ENCODE results near the gene DDR1.
A peak's percentile ranks its signal among the peaks of the same experiment; 100 is the strongest.

Gene DDR1

GRCh38 chr6:30940361-30940986, 56.2 kb downstream of the DDR1 start, which contains the start of gene MUCL3:
Gene MUCL3, plus strand, starts transcription at chr6:30940973. Its CDS starts 27 bp downstream, at chr6:30941000.
- Histone ChIP-seq H3K27me3 (ENCODE audit: insufficient read depth, poor library complexity, severe bottlenecking) (no peaks in the 10 kb centered on the region), H3K36me3 (ENCODE audit: low read depth) (no peaks in the 10 kb centered on the region), H3K4me1 (ENCODE audit: insufficient read depth, poor library complexity, severe bottlenecking) (peaks cover 8% of the 10 kb centered on the region), H3K9me3 (ENCODE audit: severe bottlenecking) (no peaks in the 10 kb centered on the region), H3K4me3 (ENCODE audit: severe bottlenecking) (no peak within 1 kb of the TSS), H3K27ac (ENCODE audit: poor library complexity, severe bottlenecking) (no peak within 1 kb of the TSS)
- ATAC-seq (ENCODE audit: low read depth) (no peak), DNase-seq (ENCODE audit: low spot score) (no peak)
- TF ChIP-seq, protein P1, sequence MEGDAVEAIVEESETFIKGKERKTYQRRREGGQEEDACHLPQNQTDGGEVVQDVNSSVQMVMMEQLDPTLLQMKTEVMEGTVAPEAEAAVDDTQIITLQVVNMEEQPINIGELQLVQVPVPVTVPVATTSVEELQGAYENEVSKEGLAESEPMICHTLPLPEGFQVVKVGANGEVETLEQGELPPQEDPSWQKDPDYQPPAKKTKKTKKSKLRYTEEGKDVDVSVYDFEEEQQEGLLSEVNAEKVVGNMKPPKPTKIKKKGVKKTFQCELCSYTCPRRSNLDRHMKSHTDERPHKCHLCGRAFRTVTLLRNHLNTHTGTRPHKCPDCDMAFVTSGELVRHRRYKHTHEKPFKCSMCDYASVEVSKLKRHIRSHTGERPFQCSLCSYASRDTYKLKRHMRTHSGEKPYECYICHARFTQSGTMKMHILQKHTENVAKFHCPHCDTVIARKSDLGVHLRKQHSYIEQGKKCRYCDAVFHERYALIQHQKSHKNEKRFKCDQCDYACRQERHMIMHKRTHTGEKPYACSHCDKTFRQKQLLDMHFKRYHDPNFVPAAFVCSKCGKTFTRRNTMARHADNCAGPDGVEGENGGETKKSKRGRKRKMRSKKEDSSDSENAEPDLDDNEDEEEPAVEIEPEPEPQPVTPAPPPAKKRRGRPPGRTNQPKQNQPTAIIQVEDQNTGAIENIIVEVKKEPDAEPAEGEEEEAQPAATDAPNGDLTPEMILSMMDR (IDR thresholded peaks at IDR 0.05; ENCODE audit: poor library complexity, severe bottlenecking) = no peak

DNA sequence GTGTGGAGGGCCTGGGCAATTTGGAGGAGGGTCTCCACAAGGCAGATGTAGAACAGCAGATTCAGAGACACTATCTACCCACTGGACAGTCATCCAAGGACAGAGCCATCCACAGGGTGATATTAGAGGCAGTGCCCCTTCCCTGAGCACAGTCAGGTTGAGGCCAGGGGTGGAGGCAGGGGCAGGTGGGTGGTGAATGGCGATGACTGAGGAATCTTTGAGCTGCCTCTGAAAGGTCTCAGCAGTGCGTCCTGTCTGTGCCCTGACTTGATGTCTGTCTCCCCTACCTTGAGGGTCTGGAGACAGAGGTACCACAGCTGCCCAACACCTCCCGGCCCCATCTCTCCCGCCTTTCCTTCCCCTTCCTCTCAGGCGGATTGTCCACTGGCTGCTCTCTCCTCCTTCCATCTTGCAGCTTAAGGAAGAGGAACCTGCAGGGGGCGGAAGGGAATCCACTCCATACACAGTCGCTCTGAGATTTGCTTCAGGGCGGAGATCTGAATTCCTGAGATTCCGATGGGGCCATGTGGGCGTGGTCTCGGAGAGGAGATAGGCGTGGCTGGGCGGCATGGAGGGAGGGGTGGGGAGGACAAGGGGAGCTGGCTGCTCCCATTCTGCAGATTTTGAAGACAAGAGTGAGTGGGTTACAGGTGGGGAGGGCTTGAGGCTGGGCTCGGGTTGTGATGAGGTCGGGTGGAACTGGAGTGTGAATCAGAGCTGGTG, 58.2 kb downstream of the DDR1 start:
- peak; percentile 88 for DNase-seq (ENCODE audit: low spot score)
- TF ChIP-seq, protein P1 (IDR thresholded peaks at IDR 0.05; ENCODE audit: poor library complexity, severe bottlenecking) = peak; percentile 54
- no peaks in the 10 kb centered on the region for H3K9me3 ChIP-seq (ENCODE audit: severe bottlenecking)
- H3K4me3 ChIP-seq (ENCODE audit: severe bottlenecking) = no peak overlapping the region
- peaks cover 8% of the 10 kb centered on the region for H3K4me1 ChIP-seq (ENCODE audit: insufficient read depth, poor library complexity, severe bottlenecking)
- no peak overlapping the region for H3K27ac ChIP-seq (ENCODE audit: poor library complexity, severe bottlenecking)
- H3K36me3 ChIP-seq (ENCODE audit: low read depth) = no peaks in the 10 kb centered on the region
- no peaks in the 10 kb centered on the region for H3K27me3 ChIP-seq (ENCODE audit: insufficient read depth, poor library complexity, severe bottlenecking)
- ATAC-seq (ENCODE audit: low read depth) = peak; percentile 86

GRCh38 chr6:30944051-30944450, 59.7 kb downstream of the DDR1 start:
- DNase-seq (ENCODE audit: low spot score) (no peak), ATAC-seq (ENCODE audit: low read depth) (no peak)
- H3K9me3 ChIP-seq (ENCODE audit: severe bottlenecking) = no peaks in the 10 kb centered on the region
- H3K36me3 ChIP-seq (ENCODE audit: low read depth) = no peaks in the 10 kb centered on the region
- TF ChIP-seq, protein P1 (IDR thresholded peaks at IDR 0.05; ENCODE audit: poor library complexity, severe bottlenecking) = no peak
- no peak overlapping the region for H3K27ac ChIP-seq (ENCODE audit: poor library complexity, severe bottlenecking)
- H3K4me3 ChIP-seq (ENCODE audit: severe bottlenecking) = no peak overlapping the region
- H3K27me3 ChIP-seq (ENCODE audit: insufficient read depth, poor library complexity, severe bottlenecking) = no peaks in the 10 kb centered on the region
- peaks cover 2% of the 10 kb centered on the region for H3K4me1 ChIP-seq (ENCODE audit: insufficient read depth, poor library complexity, severe bottlenecking)

DNA sequence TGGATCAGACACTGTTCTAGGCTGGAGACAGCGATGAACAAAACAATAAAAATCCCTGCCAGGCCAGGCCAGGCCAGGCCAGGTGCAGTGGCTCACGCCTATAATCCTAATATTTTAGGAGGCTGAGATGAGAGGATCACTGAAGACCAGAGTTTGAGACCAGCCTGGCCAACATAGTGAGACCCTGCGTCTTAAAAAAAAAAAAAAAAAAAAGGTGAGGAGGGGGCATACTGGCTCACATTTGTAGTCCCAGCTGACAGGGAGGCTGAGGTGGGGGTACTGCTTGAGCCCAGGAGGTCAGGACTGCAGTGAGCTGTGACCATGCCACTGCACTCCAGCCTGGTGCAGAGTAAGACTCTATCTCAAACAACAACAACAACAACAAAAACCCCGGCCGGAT, 61.0 kb downstream of the DDR1 start:
- ATAC-seq (ENCODE audit: low read depth) (no peak), DNase-seq (ENCODE audit: low spot score) (no peak)
- Histone ChIP-seq H3K9me3 (ENCODE audit: severe bottlenecking) (no peaks in the 10 kb centered on the region), H3K27me3 (ENCODE audit: insufficient read depth, poor library complexity, severe bottlenecking) (no peaks in the 10 kb centered on the region), H3K36me3 (ENCODE audit: low read depth) (no peaks in the 10 kb centered on the region), H3K27ac (ENCODE audit: poor library complexity, severe bottlenecking) (no peak overlapping the region), H3K4me1 (ENCODE audit: insufficient read depth, poor library complexity, severe bottlenecking) (peaks cover 2% of the 10 kb centered on the region), H3K4me3 (ENCODE audit: severe bottlenecking) (no peak overlapping the region)
- TF ChIP-seq, protein P1 (IDR thresholded peaks at IDR 0.05; ENCODE audit: poor library complexity, severe bottlenecking) = no peak

DNA sequence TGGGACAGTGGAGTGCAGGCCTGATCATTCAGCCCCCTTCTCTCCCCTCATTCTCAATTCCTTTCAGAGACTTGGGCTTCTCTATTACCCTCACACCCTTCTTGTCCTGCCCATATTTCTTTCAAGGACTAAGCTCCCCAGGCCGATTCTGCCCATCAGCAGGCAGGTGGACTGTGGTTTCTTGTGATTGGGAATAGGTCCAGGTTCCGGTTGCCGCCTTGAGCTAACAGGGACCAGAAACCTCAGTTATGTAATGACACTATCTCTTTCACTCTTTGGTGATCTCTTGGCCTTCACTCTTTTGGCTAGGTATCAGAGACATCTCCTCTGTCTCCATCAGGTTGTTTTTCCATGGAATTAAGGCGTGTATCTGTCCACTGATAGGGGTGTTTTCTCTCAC, 62.9 kb downstream of the DDR1 start:
- H3K36me3 ChIP-seq (ENCODE audit: low read depth) = no peaks in the 10 kb centered on the region
- H3K27ac ChIP-seq (ENCODE audit: poor library complexity, severe bottlenecking) = no peak overlapping the region
- H3K9me3 ChIP-seq (ENCODE audit: severe bottlenecking) = no peaks in the 10 kb centered on the region
- DNase-seq (ENCODE audit: low spot score) (no peak), ATAC-seq (ENCODE audit: low read depth) (no peak)
- TF ChIP-seq, protein P1 (IDR thresholded peaks at IDR 0.05; ENCODE audit: poor library complexity, severe bottlenecking) = no peak
- peaks cover 2% of the 10 kb centered on the region for H3K4me1 ChIP-seq (ENCODE audit: insufficient read depth, poor library complexity, severe bottlenecking)
- H3K4me3 ChIP-seq (ENCODE audit: severe bottlenecking) = no peak overlapping the region
- H3K27me3 ChIP-seq (ENCODE audit: insufficient read depth, poor library complexity, severe bottlenecking) = no peaks in the 10 kb centered on the region
